Liver (tissue), 3 donors: Measurements from ENCODE around the gene SMIM11.
"Not testable (repeated sequence)": the region's sequence is repeated elsewhere in the genome, so short reads cannot be mapped to it uniquely, and the experiment has no call there.

Source experiments
- CTCF ChIP-seq: fragments of 150-350 bp; IDR thresholded peaks from 2 replicates; pipeline ENCODE4 v1.5.1; 2017; ENCODE audit warnings: improper control_type of control experiment, low read depth, low read length; ENCODE audit not compliant: missing input control
- GABPA ChIP-seq, 2 donors: IDR thresholded peaks in 1 of 2; conservative IDR thresholded peaks in 1 of 2; 2 replicates each; pipeline ENCODE4 v1.6.1; 2016; ENCODE audit warnings: antibody characterized with exemption in 2 of 2, mild to moderate bottlenecking in 1 of 2, moderate library complexity in 1 of 2
- HNF4G ChIP-seq: IDR thresholded peaks from 2 replicates; pipeline ENCODE4 v1.6.1; 2016; ENCODE audit warnings: antibody characterized with exemption
- JUND ChIP-seq, 2 donors: IDR thresholded peaks; 2 replicates each; pipeline ENCODE4 v1.6.1; 2016; ENCODE audit warnings: antibody characterized with exemption in 2 of 2
- MAX ChIP-seq: IDR thresholded peaks from 2 replicates; pipeline ENCODE4 v1.6.1; 2016; ENCODE audit warnings: antibody characterized with exemption
- RAD21 ChIP-seq, 2 donors: IDR thresholded peaks; 2 replicates each; pipeline ENCODE4 v1.6.1; 2016; ENCODE audit warnings: antibody characterized with exemption in 2 of 2, mild to moderate bottlenecking in 2 of 2
- REST ChIP-seq: IDR thresholded peaks from 2 replicates; pipeline ENCODE4 v1.6.1; 2016; ENCODE audit warnings: antibody characterized with exemption, mild to moderate bottlenecking
- RXRA ChIP-seq, 2 donors: IDR thresholded peaks; 2 replicates each; pipeline ENCODE4 v1.6.1; 2017 to 2018; ENCODE audit warnings: antibody characterized with exemption in 2 of 2, mild to moderate bottlenecking in 1 of 2
- SP1 ChIP-seq: IDR thresholded peaks from 2 replicates; pipeline ENCODE4 v1.6.1; 2018; ENCODE audit warnings: antibody characterized with exemption, mild to moderate bottlenecking
- TAF1 ChIP-seq: conservative IDR thresholded peaks from 2 replicates; pipeline ENCODE4 v1.6.1; 2016; ENCODE audit warnings: antibody characterized with exemption, mild to moderate bottlenecking
- ZBTB33 ChIP-seq: IDR thresholded peaks from 2 replicates; pipeline ENCODE4 v1.6.1; 2016; ENCODE audit warnings: antibody characterized with exemption
- donor health status: healthy.
- donor health status: healthy.

GRCh38 chr21:34374940-34375618 lies at the start of gene SMIM11:
- TF ChIP-seq ZBTB33; CTCF; SP1; TAF1; REST; RXRA (IDR thresholded peaks at IDR 0.05); GABPA (IDR thresholded peaks at IDR 0.05 in 1 of 2, conservative IDR thresholded peaks at IDR 0.05 in 1 of 2); MAX; RAD21 (IDR thresholded peaks at IDR 0.05); JUND (IDR thresholded peaks at IDR 0.05); HNF4G: not testable (repeated sequence)
